Immature natural killer cell (primary cell): ENCODE measurements around the gene TUBB4A. TPM values are rescaled to one million over a fixed set of nuclear protein-coding genes. Genes with fewer than 3 reads are reported as not detected.

Source experiments
- DNase-seq, 3 donors: peaks; one replicate each; pipeline ENCODE4 v3.0.0; 2022; ENCODE audit warnings: mixed read lengths in 1 of 3
- H3K27ac Mint-ChIP-seq, 6 donors: one replicate each; pipeline ENCODE4 v1.8.0; 2020; ENCODE audit warnings: mixed read lengths in 6 of 6, mild to moderate bottlenecking in 5 of 6, inconsistent platforms in 4 of 6, moderate library complexity in 3 of 6
- H3K27me3 Mint-ChIP-seq, 3 donors: one replicate each; pipeline ENCODE4 v1.8.0; 2020 to 2021; ENCODE audit warnings: low read depth in 3 of 3, mild to moderate bottlenecking in 3 of 3, mixed read lengths in 3 of 3, moderate library complexity in 3 of 3, inconsistent platforms in 1 of 3
- H3K36me3 Mint-ChIP-seq, 3 donors: one replicate each; pipeline ENCODE4 v1.8.0; 2020; ENCODE audit warnings: mixed read lengths in 3 of 3, inconsistent platforms in 2 of 3, mild to moderate bottlenecking in 2 of 3
- H3K4me1 Mint-ChIP-seq, 2 donors: one replicate each; pipeline ENCODE4 v1.8.0; 2020; ENCODE audit warnings: inconsistent platforms in 2 of 2, mild to moderate bottlenecking in 2 of 2, mixed read lengths in 2 of 2, moderate library complexity in 1 of 2
- H3K4me3 Mint-ChIP-seq, 5 donors: one replicate each; pipeline ENCODE4 v1.8.0; 2020; ENCODE audit warnings: mild to moderate bottlenecking in 5 of 5, mixed read lengths in 5 of 5, inconsistent platforms in 3 of 5, moderate library complexity in 3 of 5
- H3K9me3 Mint-ChIP-seq, 6 donors: one replicate each; pipeline ENCODE4 v1.8.0; 2020; ENCODE audit warnings: mild to moderate bottlenecking in 6 of 6, mixed read lengths in 6 of 6, inconsistent platforms in 4 of 6, moderate library complexity in 3 of 6
- polyA plus RNA-seq, 3 donors: library from polyadenylated mRNA; unstranded; fragments of 300-500 nt; fragmentation: Illumina TruSeq; gene quantifications; one replicate each; pipeline ENCODE4 v1.2.3, GENCODE V29; 2021

Gene TUBB4A
- polyA plus RNA-seq, 3 donors from 2014 or later = 0.86 to 3.0 (median 1.3) TPM

DNA sequence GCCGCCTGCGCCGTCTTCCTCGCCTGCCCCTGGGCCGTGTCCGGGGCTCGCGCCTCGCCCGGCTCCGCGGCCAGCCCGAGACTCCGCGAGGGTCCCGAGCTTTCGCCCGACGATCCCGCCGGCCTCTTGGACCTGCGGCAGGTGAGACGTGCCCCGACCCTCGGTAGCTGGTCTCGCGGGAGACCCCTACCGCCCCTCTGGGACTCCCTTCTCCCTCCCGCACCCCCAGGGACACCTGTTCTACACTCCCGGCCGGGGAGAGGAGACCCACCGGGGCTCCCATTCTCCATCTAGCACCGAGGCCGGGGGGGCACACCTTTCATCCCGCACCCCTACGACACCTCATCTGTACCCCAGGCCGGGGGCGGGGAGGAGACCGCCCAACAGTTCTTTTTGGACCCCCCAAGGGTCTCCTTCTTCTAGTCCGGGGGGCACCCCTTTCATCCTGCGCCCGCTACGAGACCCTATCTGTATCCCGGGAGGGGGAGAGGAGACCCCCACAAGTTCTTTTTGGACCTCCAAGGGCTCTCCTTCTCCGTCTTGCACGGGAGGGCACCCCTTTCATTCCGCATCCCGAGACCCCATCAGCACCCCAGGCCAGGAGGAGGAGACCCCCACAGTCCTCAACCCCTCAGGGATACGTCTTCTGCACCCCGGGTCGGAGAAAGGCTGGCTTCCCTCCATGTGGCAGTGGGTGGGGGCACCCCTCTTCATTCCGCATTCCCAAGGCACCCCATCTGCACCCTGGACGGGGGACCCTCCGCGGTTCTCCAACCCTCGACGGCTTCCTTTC, 29.2 kb upstream of the TUBB4A start:
- H3K4me3 Mint-ChIP-seq = peak overlapping the region; percentile 62 to 91 (median 84)
- H3K9me3 Mint-ChIP-seq = no peaks in the 10 kb centered on the region
- H3K36me3 Mint-ChIP-seq = peaks cover 4 to 10% (median 5%) of the 10 kb centered on the region in 3 donors
- H3K27ac Mint-ChIP-seq = peak overlapping the region in 5 of 6 donors; percentile 1 to 77 (median 58)
- DNase-seq = peak in 1 of 3 donors; percentile 19
- H3K4me1 Mint-ChIP-seq = peaks cover 36 to 47% of the 10 kb centered on the region in 2 donors
- H3K27me3 Mint-ChIP-seq = peaks cover 17 to 26% (median 20%) of the 10 kb centered on the region in 3 donors

DNA sequence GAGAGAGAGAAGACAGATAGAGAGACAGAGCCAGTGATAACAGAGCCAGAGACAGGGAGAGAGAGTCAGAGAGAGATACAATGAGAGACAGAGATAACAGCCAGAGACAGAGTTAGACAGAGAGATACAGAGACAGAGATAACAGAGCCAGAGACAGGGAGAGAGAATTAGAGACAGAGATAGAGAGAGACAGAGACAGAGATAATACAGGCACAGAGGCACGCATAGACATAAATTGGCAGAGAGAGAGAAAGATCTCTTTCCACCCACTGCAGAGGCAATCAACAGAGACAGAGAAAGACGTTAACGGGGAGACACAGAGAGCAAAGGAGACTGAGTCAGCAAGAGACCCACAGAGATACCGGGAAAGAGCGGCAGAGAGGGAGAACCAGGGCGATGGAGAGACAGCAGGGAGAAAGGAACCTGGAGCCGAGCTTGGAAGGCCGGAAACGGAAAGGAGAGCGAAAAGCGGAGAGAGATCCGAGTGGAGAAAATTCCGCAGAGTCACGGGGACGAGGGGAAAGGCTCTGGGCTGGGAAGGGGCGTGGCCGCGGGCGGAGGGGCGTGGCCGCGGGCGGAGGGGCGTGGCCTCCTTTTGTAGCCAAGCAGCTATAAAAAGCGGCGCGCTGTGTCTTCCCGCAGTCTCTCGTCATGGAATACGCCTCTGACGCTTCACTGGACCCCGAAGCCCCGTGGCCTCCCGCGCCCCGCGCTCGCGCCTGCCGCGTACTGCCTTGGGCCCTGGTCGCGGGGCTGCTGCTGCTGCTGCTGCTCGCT, 28.5 kb upstream of the TUBB4A start, which contains the start of gene TNFSF9:
Gene TNFSF9, plus strand, starts transcription at position 641 of the 777 bp plus-strand sequence. Its CDS starts 11 bp downstream, at position 652.
- peak within 1 kb of the TSS; percentile 84 to 99 (median 86) for H3K4me3 Mint-ChIP-seq
- DNase-seq = peak; percentile 76 to 77 (median 77)
- peaks cover 28 to 39% of the 10 kb centered on the region in 2 donors for H3K4me1 Mint-ChIP-seq
- no peaks in the 10 kb centered on the region for H3K9me3 Mint-ChIP-seq
- H3K27me3 Mint-ChIP-seq = peaks cover 15 to 21% (median 17%) of the 10 kb centered on the region in 3 donors
- H3K36me3 Mint-ChIP-seq = peaks cover 4 to 10% (median 5%) of the 10 kb centered on the region in 3 donors
- H3K27ac Mint-ChIP-seq = peak within 1 kb of the TSS; percentile 1 to 90 (median 80)

DNA sequence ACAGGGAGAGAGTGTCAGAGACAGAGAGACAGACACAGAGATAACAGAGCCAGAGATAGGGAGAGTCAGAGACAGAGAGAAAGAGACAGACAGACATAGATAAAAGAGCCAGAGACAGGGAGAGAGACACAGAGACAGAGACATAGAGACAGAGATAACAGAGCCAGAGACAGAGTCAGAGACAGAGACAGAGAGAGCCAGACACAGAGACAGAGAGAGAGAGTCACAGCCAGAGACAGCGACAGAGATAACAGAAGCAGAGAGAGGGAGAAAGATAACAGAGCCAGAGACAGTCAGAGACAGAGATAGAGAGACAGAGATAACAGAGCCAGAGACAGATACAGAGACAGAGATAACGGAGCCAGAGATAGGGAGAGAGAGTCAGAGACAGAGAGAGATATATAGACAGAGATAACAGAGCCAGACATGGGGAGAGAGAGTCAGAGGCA, 27.9 kb upstream of the TUBB4A start:
- DNase-seq = no peak
- no peaks in the 10 kb centered on the region for H3K9me3 Mint-ChIP-seq
- H3K27ac Mint-ChIP-seq = peak overlapping the region in 4 of 6 donors; percentile 38 to 90 (median 74)
- H3K27me3 Mint-ChIP-seq = peaks cover 15 to 21% (median 17%) of the 10 kb centered on the region in 3 donors
- peak overlapping the region; percentile 84 to 99 (median 86) for H3K4me3 Mint-ChIP-seq
- peaks cover 28 to 36% of the 10 kb centered on the region in 2 donors for H3K4me1 Mint-ChIP-seq
- peaks cover 4 to 10% (median 5%) of the 10 kb centered on the region in 3 donors for H3K36me3 Mint-ChIP-seq

DNA sequence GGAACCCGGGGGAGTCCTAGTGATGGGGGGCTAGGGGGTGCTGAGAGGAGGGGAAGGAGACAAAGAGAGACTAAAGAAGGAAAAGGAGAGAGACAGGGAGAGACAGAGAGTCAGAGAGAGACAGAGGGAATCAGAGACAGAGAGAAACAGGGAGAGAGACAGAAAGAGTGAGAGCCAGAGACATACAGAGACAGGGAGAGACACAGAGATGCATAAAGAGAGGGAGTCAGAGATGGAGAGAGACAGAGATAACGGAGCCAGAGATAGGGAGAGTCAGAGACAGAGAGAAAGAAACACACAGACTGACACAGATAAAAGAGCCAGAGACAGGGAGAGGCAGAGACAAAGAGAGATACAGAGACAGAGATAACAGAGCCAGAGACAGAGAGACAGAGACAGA, 27.2 kb upstream of the TUBB4A start:
- Mint-ChIP-seq H3K36me3 (peaks cover 4 to 10% (median 5%) of the 10 kb centered on the region in 3 donors), H3K27me3 (peaks cover 15 to 21% (median 17%) of the 10 kb centered on the region in 3 donors), H3K4me1 (peaks cover 28 to 36% of the 10 kb centered on the region in 2 donors), H3K4me3 (peak overlapping the region in 4 of 5 donors; percentile 38 to 99 (median 88)), H3K9me3 (no peaks in the 10 kb centered on the region), H3K27ac (peak overlapping the region in 4 of 6 donors; percentile 52 to 90 (median 72))
- no peak for DNase-seq

DNA sequence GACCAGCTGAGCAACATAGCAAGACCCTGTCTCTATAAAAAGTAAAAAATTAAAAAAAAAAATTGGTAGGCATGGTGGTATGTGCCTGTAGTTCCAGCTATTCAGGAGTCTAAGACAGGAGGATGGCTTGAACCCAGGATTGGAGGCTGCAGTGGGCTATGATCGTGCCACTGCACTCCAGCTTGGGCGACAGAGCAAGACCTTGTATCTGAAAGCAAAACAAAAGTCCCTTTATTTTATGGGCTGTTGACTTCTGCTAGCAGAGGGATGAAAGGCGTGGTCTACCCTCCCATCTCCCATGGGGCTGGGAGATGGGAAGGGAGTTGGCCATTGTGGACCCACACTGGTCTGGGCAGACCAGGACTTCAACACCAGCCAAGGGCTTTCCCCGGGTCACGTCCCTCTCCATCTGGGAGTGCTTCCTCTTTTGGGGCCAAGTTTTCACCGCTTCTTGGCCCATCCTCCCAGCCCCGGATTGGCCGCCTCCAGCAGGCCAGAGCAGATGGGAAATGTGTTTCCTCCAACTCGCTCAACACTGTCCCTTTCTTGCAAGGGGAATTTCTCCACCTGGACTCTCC, 26.5 kb upstream of the TUBB4A start:
- no peak for DNase-seq
- no peaks in the 10 kb centered on the region for H3K9me3 Mint-ChIP-seq
- H3K27ac Mint-ChIP-seq = no peak overlapping the region
- no peak overlapping the region for H3K4me3 Mint-ChIP-seq
- H3K36me3 Mint-ChIP-seq = peaks cover 4 to 10% (median 5%) of the 10 kb centered on the region in 3 donors
- H3K4me1 Mint-ChIP-seq = peaks cover 28 to 36% of the 10 kb centered on the region in 2 donors
- H3K27me3 Mint-ChIP-seq = peaks cover 12 to 18% (median 17%) of the 10 kb centered on the region in 3 donors

DNA sequence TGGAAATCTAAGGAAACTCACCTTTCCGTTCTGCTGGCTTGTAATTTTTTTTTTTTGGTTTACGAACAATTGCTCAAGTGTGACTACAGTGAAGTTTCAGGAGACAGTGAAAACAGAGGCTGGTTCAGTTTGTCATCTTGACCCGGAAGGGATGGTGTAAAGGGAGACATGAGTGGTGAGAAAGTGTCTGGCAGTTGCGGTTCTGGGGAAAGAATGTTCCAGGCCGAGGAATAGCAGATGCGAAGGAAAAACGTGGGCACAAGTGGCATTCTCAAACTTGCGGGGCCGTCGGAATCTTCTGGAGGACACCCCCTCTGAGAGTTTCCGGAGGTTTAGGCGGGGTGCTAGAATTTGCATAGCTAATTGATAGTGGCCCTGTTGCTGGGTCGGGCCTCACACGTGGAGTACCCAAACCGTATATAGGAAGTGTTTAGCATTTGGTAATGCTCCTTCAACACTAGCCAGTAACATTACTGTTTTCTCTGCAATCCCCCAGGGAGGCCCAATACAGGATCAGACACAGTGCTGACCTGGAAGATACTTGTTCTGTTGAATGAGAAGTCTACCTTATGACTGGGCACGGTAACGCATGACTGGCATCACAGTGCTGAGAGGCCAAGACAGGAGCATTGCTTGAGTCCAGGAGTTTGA, 25.9 kb upstream of the TUBB4A start:
- Mint-ChIP-seq H3K4me3 (no peak overlapping the region), H3K27ac (peak overlapping the region in 1 of 6 donors; percentile 22), H3K36me3 (peaks cover 4 to 10% (median 5%) of the 10 kb centered on the region in 3 donors), H3K9me3 (no peaks in the 10 kb centered on the region), H3K27me3 (peaks cover 12 to 18% (median 17%) of the 10 kb centered on the region in 3 donors), H3K4me1 (peaks cover 28 to 36% of the 10 kb centered on the region in 2 donors)
- no peak for DNase-seq

DNA sequence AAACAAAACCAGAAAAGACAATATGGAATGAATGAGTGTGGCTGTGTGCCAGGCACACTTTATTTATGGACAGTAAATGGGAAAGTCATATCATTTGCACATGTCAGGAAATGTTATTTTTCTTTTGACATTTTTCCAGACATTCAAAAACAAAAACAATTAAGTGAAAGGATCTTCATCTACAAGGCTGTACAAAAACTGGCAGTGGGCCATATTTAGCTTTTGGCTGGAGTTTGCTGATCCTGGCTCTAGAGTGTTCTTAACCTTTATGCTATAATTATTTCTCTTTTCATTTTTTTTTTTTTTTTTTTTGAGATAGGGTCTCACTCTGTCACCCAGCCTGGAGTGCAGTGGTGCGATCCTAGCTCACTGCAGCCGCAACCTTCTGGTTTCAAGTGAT, 22.2 kb upstream of the TUBB4A start:
- no peak for DNase-seq
- peaks cover 0 to 3% (median 0%) of the 10 kb centered on the region in 3 donors for H3K36me3 Mint-ChIP-seq
- H3K27me3 Mint-ChIP-seq = peaks cover 0 to 7% (median under 1%) of the 10 kb centered on the region in 3 donors
- H3K4me1 Mint-ChIP-seq = peaks cover 9 to 12% of the 10 kb centered on the region in 2 donors
- no peak overlapping the region for H3K4me3 Mint-ChIP-seq
- no peaks in the 10 kb centered on the region for H3K9me3 Mint-ChIP-seq
- H3K27ac Mint-ChIP-seq = peak overlapping the region in 1 of 6 donors; percentile 93

DNA sequence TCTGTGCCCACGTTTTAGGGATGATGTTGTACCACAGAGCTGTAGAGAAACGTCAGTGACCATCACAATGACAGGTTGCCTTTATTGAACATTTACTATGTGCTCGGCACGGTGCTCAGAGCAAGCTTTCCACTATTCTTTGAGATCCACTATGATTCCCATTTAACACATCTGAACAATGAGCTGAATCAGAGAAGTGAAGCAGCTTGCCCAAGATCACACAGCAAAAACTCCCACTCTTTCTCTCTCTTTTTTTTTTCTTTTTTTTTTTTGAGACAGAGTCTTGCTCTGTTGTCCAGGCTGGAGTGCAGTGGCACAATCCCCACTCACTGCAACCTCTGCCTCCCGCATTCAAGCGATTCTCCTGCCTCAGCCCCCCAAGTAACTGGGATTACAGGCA, 20.6 kb upstream of the TUBB4A start:
- Mint-ChIP-seq H3K9me3 (no peaks in the 10 kb centered on the region), H3K4me1 (peaks cover 17 to 22% of the 10 kb centered on the region in 2 donors), H3K4me3 (peak overlapping the region in 1 of 5 donors; percentile 49), H3K27ac (peak overlapping the region; percentile 60 to 94 (median 89)), H3K27me3 (peaks cover 0 to 7% (median 0%) of the 10 kb centered on the region in 3 donors), H3K36me3 (peaks cover 0 to 3% (median 0%) of the 10 kb centered on the region in 3 donors)
- DNase-seq = no peak

DNA sequence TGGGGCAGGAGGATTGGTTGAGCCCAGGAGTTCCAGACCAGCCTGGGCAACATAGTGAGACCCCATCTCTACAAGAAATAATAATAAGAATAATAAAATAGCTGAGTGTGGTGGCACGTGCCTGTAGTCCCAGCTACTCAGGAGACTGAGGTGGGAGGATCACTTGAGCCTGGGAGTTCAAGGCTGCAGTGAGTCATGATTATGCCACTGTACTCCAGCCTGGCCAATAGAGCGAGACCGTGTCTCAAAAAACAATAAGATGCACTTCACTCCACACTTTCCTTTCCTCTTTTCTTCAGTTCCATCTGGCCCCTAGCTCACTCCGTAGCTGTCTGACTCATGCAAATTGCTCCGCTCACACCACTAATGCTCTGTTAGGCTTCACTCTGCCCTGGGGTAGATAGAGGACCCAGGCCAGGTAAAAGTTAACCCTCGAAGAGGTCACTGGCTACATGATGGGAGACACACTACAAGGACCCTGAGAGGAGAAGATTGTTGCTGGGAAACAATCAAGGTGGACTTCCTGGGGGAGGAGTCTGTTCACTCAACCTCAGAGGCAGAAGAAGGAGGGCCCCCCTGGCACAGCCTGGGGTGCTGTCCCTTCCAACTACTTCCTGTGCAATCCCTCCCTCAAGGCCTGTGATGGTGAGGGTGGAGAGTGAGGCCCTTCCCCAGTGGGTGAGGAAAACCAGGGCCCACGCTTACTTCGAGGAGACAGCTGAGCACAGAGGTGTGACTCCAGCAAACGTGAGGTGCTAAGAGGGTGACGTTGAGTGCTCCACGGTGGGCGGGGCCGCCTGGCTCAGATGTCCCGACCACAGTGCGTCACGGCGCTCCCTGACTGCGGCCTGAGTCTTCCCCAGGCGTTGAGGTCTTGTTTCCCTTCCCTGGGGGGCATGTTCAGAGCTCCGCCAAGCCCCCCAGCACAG, 19.9 kb upstream of the TUBB4A start:
- no peaks in the 10 kb centered on the region for H3K9me3 Mint-ChIP-seq
- peak; percentile 71 to 80 (median 72) for DNase-seq
- H3K4me1 Mint-ChIP-seq = peaks cover 24 to 28% of the 10 kb centered on the region in 2 donors
- H3K27ac Mint-ChIP-seq = peak overlapping the region; percentile 65 to 94 (median 89)
- H3K4me3 Mint-ChIP-seq = peak overlapping the region in 4 of 5 donors; percentile 22 to 53 (median 50)
- H3K36me3 Mint-ChIP-seq = peaks cover 0 to 3% (median 0%) of the 10 kb centered on the region in 3 donors
- peaks cover 0 to 7% (median 0%) of the 10 kb centered on the region in 3 donors for H3K27me3 Mint-ChIP-seq

DNA sequence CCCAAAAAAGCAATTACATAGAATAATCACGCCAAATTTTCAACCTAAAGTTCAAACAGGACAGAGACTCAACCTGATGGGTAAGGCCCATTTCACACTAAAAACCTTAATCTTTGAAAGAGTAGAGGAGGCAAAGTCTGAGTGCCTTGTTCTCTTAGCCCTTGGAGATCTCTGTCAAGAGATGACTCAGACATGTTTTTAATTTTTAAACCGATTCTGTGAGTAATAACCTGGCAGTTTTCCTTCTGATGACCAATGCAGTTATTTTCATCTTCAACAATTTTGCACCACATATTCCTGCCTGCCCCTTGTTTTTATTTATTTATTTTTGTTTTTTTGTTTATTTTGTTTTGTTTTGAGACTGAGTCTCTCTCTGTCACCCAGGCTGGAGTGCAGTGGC, 17.2 kb upstream of the TUBB4A start:
- H3K4me1 Mint-ChIP-seq = peaks cover 35 to 37% of the 10 kb centered on the region in 2 donors
- peaks cover 0 to 3% (median 0%) of the 10 kb centered on the region in 3 donors for H3K36me3 Mint-ChIP-seq
- no peak for DNase-seq
- H3K27ac Mint-ChIP-seq = peak overlapping the region in 1 of 6 donors; percentile 66
- H3K9me3 Mint-ChIP-seq = no peaks in the 10 kb centered on the region
- peaks cover 0 to 7% (median 0%) of the 10 kb centered on the region in 3 donors for H3K27me3 Mint-ChIP-seq
- H3K4me3 Mint-ChIP-seq = peak overlapping the region in 2 of 5 donors; percentile 9 to 49

DNA sequence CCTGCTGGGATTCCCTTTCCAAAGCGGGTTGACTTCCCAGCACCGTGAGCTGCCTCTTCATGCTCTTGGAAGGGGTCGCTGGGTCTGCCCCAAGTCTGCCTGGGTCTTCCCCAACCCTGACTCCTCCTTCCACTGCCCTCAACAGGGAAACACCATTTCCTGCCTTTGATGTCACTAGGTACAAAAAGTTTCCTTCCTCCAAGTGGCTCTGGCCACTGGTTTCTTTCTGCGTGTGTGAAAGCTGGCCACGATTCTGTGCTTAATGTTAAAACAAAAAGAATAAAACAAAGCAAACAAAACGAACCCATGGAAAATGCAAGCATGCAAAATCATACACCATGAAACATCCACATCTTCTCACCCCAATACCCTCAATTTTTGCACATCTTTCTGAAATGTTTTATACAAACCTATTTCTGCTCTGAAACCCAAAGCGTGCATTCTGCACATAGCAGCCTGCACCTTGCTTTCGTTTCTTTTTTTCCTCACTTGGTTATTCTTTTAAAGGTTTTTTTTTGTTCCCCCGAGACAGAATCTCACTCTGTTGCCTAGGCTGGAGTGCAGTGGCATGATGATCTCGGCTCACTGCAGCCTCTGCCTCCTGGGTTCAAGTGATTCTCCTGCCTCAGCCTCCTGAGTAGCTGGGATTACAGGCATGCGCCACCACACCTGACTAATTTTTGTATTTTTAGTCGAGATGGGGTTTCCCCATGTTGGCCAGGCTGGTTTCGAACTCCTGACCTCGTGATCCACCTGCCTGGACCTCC, 16.2 kb upstream of the TUBB4A start:
- peaks cover 35 to 37% of the 10 kb centered on the region in 2 donors for H3K4me1 Mint-ChIP-seq

More for the DNA sequence above, 16.2 kb upstream of the TUBB4A start:
- H3K27me3 Mint-ChIP-seq = peaks cover 0 to 7% (median 1%) of the 10 kb centered on the region in 3 donors
- H3K36me3 Mint-ChIP-seq = peaks cover 0 to 3% (median 0%) of the 10 kb centered on the region in 3 donors
- peak; percentile 33 to 46 (median 38) for DNase-seq
- peak overlapping the region; percentile 39 to 89 (median 84) for H3K27ac Mint-ChIP-seq
- H3K9me3 Mint-ChIP-seq = no peaks in the 10 kb centered on the region
- peak overlapping the region; percentile 36 to 79 (median 71) for H3K4me3 Mint-ChIP-seq
